ENCODE results near the gene MACROH2A2.
"Not testable (repeated sequence)": the region's sequence is repeated elsewhere in the genome, so short reads cannot be mapped to it uniquely, and the experiment has no call there.

MACROH2A2 gene

DNA sequence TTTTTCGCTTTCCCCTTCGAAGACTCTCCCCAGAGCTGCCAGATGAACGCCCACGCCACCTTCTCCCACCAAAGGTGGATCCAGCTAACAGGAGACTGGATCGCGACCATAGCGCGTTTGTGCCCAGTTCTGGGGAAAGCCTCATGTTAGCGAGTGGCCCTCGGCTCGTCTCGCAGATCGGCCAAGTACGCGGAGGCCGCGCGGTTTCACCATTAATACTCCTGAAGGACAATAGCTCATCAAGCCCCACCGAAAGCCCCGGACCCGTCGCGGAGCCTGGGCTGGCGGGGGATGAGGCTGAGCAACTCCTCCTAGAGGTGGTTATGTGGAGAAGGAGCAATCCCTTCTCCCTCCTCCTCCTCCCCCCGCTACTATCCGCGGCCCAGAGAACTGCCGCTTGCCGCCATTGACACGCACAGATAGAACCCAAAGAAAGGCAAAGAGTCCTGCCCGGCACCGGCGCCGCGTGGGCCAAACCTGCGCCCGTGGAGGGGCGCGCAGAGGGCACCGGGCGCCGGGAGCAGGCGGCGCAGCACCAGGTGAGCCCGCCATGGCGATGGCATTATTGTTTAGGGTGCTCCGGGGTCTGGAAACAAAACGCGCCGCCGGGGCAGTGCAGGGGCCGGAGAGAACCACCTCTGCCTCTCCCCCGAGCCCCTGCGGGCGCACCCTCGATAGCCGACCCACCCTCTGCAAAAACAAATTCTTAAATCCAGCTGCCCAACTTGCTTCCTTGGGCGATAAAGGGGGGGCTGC is at the start of gene MACROH2A2:
Gene MACROH2A2, plus strand, starts transcription at position 385 of the 756 bp plus-strand sequence. CDS start 22,813 bp downstream, outside the sequence.
- peak; percentile 35 for DNase-seq

DNA sequence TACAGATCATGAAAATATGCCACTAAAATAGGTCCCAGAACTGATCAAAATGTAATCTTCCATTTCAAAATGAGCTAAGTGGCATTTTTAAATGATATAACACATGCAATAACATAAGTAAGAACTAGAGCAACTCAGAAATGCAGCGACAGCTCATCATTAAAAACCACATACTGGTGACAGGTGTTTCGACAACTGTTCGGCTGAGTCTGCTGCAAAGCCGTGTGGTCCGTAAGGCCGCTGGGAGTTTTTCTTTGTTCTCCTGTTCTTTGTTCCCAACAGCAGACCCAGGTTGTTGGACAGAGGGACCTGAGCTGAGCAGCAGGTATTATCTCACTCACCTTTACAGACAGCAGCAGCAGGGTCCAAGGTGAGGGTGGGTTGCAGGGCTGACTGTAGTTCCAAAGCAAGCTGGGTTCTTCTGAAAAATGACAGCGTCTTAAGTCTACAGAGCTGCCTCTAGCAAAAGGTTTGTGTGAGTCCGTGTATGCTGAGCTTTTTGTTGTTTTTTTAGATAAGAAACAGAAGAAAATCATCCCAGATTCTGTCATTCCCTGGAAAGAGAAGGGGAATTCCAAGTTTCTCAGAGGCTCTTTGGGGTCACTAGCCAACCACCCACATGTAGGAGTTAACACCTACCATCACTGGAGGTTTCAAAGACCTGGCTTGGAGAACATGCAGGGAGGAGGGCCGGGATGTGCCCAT is 45.4 kb upstream of the MACROH2A2 start:
- DNase-seq, result no peak

DNA sequence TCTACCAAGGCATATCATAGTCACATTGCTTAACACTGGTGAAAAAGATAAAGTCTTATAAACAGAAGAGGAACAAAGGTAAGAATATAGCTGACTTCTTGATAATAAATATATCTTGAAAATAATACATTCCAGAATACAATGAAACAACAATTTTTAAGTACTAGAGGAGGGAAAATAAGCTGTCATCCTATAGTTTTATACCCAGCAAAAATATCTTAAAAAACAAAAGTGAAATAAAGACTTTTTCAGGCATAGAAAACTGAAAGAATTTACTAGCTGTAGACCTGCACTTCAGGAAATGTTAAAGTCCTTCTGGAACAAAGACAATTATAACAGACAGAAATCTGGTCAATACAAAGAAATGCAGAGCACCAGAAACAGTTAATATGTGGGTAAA is 21.4 kb upstream of the MACROH2A2 start:
- DNase-seq, result no peak

DNA sequence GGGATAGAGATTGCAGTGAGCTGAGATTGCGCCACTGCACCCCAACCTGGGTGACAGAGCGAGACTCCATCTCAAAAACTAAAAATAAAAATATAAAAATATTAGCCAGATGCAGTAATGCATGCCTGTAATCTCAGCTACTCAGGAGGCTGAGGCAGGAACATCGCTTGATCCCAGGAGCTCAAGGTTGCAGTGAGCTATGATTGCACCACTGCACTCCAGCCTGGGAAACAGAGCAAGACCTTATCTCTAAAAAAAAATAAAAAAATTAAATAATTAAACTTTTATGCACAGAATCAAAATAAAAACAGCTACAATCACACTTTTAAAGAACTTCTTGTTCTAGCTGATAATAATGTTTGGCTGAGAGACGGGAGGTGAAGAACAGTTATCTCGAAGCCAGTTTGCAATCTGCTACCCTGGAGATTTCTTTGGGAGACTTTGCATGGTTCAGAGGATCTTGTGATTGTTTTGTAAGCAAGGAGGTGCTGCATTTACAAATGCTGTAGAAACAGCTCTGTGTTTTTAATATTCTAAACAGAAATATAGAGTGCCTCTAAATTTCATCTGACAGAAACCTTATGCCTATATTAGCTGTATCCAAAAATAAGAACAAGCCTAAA is 19.9 kb upstream of the MACROH2A2 start:
- no peak for DNase-seq

DNA sequence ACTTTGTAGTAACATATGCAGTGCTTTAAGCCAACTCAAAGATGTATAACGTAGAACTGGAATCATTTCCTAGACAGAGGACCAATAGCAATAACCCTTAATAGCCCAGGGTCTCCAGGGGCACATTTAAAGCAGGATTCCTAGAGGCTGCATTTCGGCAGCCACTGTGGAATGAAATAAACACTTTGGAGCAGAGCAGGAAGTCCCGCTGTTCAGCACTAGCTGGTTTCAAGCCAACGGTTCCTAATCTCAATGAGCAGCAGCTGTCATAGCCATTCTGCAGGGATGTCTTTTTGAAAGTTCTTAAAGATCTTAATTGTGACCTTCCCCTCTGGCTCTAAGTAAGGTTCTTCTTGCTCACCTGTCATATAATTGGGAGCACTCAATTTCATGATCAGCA is 18.4 kb upstream of the MACROH2A2 start:
- no peak for DNase-seq

DNA sequence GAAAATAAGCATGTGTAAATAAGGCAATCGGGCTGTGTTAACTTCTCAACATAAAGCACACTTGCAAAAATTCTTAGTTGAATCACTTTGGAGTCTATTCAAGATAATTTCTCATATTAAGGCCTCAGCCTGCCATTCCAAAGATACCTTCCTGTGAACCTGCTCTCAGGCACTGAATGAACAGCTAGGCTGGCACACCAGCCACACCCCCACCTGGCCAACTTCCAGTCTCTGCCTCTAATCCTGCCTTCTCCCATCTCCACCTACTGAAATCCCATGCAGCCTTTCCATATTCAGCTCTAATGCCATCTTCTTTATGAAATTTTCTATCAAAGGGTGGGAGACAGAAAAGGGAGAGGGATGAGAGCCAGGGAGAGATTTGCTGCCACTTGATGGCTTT is 17.1 kb upstream of the MACROH2A2 start:
- no peak for DNase-seq

DNA sequence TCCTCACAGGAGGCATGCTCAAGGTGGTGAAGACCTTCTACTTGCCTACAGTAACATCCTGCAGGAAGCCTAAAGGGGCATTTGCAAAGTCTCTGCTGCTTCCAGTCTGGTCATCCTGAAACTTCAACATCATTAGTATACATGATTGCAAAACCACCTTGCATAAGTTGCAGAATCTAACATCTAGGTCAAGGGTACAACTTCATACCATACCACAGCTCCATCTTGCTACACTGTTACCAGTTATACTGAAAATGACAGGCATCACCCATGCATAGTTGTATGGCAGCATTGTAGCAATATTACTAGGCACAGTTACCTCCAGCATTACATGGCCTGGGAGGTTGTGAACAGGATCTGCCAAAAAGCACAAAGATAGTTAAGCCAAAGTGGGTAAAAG is 13.7 kb upstream of the MACROH2A2 start:
- no peak for DNase-seq

DNA sequence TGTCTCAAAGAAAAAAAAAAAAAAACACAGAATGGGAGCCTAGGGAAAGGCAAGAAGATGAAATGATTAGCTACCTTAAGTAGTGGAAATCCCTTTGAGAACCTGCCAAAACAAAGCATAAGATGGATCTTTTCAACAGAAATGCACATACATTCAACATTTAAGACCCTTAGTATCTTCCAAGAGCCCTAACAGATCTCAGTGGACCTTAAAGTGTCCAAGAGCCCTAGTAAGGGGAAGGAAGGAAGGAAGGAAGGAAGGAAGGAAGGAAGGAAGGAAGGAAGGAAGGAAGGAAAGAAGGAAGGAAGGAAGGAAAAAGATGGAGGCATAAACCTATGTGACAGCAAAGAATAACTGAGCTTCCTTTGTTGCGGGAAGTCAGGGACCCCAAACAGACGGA is 11.6 kb upstream of the MACROH2A2 start:
- DNase-seq, result no peak

DNA sequence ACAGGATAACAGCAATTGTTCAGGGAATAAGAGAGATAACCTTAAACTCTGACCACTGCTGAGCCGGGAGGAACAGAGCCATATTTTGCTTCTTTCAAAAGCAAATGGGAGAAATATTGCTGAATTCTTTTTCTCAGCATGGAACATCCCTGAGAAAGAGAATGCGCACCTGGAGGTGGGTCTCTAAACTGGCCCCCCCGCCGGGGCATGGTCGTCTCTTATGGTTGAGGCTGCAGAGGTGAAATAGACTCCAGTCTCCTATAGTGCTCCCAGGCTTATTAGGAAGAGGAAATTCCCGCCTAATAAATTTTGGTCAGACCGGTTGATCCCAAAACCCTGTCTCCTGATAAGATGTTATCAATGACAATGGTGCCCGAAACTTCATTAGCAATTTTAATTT is 10.9 kb upstream of the MACROH2A2 start:
- not testable (repeated sequence) for DNase-seq

DNA sequence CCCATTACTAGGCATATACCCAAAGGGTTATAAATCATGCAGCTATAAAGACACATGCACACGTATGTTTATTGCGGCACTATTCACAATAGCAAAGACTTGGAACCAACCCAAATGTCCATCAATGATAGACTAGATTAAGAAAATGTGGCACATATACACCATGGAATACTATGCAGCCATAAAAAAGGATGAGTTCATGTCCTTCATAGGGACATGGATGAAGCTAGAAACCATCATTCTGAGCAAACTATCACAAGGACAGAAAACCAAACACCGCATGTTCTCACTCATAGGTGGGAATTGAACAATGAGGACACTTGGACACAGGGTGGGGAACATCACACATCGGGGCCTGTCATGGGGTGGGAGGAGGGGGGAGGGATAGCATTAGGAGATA is 5.6 kb upstream of the MACROH2A2 start:
- DNase-seq, result not testable (repeated sequence)

DNA sequence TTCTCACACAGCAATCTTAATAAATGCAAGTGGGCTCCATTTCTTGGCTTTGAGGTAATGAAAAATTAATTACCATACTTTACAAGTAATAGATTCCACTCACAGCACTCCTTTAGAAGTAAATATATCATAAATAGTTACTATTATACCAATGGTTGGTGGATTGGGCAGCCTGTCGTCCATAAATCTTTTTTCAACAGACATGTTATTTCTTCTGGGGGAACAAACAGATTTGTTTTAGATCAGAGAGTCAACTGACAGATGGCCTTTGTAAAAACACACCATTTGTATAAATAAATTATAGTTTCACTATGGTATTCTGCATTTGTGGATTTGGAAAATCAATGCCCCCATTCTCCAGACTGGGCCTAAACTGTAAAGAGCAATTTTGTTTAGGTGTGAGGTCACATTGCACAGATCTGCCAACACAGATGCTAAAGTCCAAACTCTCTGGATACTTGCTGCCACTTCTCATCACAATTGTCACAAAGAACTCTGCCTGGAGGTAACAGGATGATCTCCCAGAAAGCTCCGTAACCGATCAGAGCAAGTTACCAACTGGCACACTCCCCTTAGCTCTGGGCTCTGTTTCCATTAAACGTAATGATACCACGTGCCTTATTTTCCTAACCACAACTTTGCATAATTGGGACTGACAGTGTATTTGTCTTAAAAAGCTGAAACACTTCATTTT is 4.5 kb upstream of the MACROH2A2 start:
- no peak for DNase-seq

DNA sequence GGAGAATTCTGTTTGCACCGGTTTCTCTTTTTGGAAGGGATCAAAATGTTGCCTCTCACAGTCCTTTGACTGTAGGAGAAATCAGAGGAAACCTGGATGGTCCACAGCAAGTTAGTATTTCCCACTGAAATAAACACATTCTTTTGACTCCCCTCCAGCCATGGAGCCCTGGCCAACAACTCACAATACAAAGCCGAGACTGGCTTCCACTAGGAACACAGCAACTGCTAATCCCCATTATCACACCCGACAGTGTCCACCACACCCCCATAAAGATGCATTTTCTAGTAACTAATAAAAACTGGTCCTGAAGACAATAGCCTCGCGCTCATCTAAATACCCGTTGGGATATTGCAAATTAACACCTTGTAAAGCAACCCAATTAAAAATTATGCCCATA is 798 bp upstream of the MACROH2A2 start:
- DNase-seq, result no peak

DNA sequence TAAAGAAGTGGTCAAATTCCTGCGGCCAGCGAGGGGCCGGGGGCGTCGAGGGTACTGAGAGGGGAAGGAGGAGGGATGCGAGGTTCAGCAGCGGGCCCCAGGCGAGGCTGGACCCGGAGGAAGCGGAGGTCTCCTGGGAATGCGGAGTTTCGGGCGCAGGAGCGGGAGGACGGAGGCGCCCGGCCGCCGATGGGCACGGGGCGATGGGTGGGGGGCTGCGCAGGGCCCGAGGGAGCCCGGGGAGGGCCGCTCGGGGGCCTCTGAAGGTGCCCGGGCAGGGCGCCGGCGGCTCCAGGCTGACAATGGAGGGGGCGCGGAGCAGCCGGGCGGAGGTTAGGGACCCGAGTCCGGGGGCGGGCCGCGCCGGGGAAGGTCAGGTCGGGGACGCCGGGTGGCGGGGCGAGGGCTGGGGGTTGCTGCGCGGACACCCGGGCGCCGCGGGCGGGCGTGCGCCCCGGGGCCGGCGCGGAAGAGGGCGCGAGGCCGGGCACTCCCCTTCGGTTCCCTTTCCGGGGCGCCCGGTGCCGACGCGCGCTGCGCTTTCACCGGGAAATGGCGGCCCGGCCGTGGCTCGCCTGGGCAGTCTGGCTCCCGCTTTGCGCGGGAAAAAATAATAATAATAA is 683 bp downstream of the MACROH2A2 start:
- DNase-seq, result no peak

DNA sequence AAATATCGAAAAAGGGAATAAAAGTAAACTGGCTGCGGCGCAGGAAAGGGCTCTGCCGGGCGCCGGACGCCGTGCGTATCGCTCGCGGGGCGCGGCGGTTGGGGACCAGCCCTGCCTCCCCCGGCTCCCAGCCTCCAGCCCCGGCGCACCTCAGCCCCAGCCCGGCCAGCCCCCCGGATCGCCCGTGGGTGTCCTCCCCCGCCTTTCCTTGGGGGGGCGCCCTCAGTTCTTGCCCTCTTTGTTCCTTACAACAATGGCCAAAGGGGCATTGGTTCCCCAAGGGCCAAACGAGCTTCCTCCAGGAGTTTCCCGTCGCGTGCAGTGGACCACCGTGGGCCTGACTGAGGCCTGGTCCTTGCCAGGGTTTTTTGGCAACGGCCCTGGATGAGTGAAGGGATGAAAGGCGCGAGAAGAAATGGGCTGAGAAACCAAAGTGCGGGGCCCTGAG is 1.2 kb downstream of the MACROH2A2 start:
- DNase-seq, result peak; percentile 8

DNA sequence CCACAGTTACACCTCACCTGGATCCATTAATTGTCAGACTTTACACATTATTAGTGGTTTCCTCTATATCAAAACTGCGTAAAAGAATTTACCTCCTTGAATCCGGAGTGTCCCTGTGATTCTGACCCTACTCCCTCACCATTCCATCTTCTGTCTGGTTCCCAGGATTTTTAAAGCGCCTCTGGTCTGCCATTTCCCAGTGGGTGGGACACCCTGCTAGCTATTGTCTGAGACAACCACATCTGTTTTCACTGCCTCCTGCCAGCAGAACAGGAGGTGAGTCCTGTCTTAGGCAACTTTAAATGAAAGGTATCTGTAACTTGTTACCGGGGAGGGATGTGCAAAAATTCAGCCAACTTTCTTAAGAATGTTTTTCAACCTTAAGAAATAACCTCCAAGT is 2.3 kb downstream of the MACROH2A2 start:
- no peak for DNase-seq

DNA sequence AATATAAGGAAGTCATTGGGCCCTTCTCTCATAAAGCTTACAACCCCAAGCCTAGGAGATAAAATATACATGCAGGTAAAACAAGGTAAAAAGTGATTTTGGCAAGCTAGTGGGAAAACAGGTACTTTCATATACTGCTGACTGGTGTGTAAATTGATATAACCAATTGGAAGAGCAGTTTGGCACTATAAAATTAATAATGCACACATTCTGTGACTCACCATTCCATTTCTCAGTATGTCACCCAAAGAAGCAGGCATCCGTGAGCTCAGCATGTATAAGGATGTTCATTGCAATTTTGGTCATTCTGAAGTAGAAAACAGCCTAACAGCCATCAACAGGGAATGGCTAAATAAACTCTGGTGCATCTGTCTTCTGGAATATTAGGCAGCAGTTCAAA is 2.9 kb downstream of the MACROH2A2 start:
- no peak for DNase-seq

DNA sequence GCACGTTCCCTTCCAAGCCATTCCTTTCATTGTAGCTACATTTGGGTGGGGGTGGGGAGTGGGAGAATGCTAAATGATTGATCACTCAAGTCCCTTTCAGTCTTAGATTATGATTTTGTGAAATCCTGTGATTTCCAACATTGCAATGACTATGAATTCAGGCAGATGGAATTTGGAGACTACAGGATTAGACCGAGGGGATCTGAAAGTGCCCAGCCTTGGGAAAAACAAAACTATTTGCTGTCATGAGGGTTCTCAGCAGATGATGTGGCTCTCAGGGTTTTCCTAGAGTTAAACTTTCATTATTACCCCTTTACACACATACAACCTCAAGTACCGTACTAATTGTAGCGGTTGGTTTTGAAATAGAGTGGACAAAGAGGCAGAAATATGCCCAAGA is 4.7 kb downstream of the MACROH2A2 start:
- no peak for DNase-seq

DNA sequence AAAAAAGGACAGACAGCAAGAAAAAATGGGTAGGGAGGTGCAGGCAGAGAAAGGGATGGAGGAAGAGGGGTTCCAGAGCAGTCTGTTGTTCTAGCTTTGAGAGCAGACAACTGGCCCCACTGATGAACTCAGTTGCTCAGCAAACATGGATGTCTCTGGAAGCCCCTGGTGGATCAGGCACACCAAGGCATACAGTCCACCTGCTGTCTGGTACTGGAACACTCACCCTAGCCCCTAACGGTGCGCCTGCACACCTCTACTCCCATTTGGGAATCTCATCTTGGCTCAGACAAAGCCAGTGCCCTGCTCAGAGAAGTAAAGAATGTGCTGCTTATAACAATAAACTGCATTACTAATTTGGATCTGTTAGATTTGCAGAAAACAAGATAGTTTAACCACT is 7.7 kb downstream of the MACROH2A2 start:
- DNase-seq, result no peak

DNA sequence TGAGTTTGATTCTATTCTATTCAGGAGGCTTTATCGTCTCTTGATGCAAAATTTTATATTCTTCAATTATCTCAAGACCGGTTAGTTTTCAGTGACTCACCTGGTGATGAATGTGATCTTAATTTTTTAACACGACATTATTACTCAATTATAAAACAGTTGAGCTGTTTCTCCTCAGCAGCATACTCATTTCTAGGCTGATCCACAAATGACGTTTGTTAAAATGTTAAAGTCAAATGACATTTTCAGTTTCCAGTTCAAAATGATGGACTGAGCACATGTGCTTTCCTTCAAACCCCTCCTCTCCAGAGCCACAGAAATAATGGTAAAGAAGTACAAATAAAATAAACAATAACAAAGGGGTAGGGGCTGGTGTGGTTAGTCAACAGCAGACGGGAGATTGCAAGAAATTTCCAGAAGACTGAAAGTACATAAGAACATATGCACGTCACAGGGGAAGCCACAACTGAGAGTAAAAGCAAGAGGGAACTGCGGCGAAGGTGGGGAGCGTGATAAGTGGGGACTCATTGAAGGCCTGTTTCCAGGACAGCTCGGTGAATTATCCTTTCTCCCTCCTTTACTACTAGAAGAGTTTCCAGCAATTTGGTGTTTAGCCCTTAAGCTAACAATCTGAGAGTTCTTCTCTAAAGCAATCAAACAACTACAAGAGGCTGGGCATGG is 10.9 kb downstream of the MACROH2A2 start:
- DNase-seq, result no peak

DNA sequence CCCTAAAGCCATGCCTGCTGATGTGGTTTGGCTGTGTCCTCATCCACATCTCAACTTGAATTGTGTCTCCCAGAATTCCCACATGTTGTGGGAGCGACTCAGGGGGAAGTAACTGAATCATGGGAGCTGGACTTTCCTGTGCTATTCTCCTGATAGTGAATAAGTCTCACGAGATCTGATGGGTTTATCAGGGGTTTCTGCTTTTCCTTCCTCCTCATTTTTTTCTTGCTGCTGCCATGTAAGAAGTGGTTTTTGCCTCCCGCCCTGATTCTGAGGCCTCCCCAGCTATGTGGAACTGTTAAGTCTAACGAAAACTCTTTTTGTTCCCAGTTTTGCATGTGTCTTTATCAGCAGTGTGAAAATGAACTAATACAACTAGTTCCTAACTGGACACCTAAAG is 11.8 kb downstream of the MACROH2A2 start:
- no peak for DNase-seq

DNA sequence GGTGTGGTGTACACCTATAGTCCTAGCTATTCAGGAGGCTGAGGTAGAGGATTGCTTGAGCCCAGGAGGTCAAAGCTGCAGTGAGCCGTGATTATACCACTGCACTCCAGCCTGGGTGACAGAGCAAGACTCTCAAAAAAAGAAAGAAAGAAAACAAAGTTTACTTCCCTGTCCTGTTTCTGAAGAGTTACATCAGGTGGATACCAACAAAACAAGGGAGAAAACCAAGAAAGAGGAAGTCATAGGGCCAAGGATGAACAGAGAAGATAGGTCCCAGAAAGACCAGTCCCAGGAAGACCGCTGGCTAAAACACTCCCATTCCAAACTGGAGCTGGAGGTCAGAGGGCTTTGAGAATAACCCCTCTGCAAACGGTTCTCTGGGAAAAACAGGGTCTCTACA is 13.5 kb downstream of the MACROH2A2 start:
- DNase-seq, result no peak

DNA sequence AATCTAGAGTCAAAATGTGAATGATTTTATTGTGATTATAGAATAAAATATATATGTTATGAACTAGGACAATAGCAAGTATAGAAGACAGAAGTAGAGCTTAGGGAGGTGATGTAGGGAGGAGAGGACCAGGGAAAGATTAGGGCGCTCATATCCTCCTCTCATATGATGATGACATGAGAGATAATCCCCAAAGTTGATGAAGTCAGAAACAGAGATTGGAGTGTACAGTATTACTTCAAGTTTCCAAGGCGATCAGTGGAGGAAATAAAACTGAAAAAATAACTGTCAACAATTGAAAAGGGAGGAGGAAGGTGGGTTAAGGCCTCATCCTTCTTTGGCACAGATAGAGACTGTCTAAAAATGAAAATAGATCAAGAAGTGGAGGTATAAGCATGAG is 14.9 kb downstream of the MACROH2A2 start:
- no peak for DNase-seq
